HG03064 (cell line): Measurements from ENCODE around the gene SLC1A4.
"Not testable (repeated sequence)": the region's sequence is repeated elsewhere in the genome, so short reads cannot be mapped to it uniquely, and the experiment has no call there.

Source experiments
- ATAC-seq: cut with Tn5 transposase; IDR thresholded peaks from one replicate; pipeline ENCODE4 v1.9.1; 2021; ENCODE audit warnings: low read depth; ENCODE audit not compliant: unreplicated experiment

The SLC1A4 gene

DNA sequence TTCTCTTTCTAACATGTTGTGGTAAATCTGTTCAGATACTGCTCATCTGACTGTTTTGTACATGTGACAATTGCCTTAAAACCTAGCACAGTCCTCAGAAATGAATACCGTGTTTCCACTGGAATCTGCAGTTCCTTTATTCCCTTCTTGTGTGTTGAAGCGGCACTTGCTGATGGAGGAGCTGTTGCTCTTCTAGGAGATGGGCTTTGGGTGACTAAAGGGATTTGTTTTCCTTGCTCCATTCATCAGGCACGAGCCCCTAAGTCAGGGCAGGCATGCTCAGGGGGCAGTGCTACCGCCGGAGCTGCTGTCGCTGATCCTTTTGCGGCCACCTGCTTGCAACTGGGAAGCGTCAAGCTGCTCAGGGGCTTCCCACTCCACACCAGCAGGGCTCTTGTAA lies 34.5 kb downstream of the SLC1A4 start:
- ATAC-seq, result no peak

DNA sequence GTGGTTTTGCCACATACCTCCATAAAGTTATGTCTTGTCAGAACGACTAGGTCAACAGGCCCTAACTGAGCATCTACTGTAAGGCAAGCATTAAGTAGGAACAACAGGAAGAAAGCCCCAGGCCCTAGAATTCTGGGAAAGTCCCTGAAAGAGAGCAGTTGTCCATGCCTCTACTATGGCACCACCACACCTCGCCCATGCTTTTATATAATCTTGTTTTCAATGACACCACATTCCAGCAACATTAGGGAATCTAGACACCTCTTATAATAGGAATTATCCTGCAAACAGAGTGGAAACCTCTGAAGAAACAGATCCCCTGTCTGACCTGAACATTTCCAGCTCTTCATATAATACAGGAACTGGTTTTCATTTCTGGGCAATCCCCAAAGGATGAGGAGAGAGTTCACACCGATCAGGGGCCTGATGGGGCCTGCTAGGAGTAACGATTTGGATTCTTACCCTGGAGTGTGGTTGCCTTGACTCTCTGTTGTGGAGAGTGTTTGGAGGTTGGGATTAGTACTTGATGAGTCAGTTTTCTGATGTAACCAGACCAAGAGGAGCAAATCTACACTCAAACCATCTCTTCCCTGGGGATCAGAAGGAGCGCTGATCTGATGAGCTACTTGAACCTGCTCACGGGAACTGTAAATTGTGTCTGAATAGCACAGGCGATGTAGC lies 35.1 kb downstream of the SLC1A4 start:
- ATAC-seq, result no peak

DNA sequence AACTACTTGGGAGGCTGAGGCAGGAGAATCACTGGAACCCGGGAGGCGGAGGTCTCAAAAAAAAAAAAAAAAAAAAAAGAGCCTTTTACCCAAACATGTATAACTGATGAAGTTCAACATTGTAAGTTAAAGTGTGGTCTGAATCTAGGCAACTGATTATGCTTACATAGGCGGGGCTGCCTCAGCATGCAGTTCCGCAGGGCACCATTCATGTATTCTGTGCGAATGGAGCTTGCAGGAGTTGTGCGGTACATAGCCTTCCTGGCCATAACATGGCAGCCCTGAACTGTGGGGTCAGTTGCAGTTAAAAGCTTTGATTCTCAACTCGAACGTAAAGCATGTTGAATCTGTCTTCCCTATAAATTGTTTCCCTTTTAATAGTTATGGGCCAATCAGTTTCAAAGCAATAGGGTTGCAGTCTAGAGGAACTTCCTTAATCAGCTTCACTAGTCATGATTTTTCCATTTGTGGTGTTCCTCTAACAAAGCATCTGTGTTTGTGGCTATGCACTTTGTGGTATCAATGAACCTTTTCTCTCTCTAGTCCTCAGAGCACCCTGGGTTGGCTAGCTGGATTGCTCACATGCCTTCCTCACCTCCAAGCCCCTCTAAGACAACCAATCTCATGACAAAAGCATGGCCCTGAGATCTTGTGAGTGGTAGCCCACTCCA lies 36.4 kb downstream of the SLC1A4 start:
- no peak for ATAC-seq

DNA sequence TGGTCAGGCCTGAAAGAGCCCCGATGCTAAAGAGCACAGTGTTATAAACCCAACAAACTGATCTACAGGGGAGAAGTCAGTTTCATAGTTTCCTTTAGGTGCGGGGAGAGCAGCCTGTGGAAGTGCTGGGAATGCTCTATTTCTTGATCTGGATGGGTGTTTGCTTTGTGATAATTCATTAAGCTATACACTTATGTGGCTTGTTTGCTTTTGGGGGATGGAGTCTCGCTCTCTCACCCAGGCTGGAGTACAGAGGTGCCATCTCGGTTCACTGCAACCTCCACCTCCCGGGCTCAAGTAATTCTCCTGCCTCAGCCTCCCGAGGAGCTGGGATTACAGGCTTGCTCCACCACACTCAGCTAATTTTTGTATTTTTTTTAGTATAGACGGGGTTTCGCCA lies 37.0 kb downstream of the SLC1A4 start:
- ATAC-seq, result no peak

DNA sequence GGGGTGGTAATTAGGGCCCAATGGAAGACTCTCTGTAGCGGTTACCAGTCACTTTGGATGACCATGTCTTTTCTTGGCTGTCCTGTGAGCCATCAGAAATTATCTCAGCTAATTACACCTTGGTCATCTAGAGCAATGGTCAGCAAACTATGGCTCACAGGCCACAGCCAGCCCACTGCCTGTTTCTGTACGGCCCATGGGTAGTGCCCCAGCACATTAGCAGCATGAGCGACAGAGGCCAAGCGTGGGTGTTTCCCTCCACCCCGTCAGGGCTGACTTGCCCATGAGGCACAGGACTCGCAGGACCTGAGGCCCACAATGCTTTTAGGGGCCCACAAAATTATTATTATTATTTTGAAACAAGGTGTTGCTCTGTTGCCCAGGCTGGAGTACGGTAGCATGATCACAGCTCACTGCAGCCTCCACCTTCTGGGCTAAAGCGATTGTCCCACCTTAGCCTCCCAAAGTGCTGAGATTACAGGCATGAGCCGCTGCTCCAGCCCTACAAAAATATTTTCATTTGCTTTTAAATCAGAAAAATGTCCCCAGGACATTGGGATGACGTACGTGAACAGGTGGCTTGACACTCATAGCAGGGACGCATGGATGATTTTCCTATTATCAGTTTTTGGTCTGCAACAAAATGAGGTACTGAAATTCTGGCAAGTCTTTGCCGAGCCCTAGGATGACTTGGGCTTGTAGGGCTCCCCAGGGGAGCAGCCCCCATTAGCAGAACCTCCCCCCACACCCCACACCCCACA lies 37.7 kb downstream of the SLC1A4 start:
- no peak for ATAC-seq

DNA sequence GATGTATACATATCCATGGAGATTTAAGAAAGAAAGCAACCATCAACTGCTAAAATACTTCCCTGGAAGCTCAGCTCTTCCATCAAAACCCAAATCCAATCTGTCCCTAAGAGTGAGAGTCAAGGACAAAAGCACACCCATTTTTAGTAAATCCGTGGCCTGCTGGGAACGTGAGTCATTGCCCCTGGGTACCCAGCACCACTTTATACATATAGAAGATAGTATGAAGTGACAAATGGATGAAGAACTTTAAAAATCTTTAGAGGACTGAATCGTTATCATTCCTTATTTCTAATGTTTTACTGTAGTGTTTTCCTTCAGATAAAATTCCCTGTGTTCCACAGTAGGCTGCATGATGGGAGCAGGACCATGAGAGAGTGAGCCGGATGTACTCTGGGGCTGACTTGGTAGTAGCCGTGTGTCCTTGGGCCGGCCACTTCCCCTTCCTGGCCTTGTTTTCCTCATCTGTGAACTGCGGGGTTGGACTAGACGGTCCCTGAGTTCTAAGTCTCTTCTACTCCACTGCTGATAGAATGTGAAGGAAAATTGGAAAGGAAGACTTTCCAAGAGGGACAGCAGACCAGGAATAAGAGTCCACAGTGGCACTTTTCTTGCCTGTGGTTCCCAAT lies 38.5 kb downstream of the SLC1A4 start:
- no peak for ATAC-seq

DNA sequence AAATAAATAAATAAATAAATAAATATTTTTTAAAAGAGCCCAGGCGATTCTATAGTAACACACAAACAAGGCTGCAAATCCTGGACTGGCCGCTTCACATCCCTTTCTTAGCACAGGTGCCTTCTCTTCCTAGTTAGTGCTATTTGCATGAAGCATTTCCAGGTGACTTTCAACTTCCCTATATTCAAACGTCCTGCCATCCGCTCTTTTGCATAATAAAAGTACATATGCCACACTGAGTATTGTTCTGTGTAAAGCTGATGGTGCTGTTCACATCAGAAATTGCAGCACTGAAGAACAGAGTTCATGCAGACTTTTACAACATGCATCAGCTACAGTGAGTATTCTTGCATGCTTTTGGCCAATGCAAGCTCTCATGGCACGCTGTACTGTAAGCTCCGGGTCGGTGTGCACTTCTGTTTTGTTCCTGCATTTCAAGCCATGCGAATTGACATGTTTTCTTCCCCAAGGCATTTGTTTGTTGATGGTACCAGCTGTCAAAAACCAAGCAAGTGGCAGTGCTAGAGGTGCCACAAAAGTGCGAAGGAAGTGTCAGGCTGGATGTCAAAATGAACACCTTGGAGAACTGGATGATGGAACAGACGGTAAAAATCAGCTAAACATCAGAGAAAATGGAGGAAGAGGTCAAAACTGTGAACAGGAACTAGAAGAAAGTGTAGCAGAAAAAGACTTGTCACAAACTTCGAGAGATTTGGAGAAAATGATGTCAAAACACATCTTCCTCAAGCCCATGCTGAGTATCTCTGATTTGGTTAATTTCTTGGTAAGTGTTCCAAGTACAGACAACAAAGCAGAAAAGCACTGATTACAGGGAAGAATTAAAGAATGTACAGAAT lies 41.5 kb downstream of the SLC1A4 start:
- no peak for ATAC-seq

DNA sequence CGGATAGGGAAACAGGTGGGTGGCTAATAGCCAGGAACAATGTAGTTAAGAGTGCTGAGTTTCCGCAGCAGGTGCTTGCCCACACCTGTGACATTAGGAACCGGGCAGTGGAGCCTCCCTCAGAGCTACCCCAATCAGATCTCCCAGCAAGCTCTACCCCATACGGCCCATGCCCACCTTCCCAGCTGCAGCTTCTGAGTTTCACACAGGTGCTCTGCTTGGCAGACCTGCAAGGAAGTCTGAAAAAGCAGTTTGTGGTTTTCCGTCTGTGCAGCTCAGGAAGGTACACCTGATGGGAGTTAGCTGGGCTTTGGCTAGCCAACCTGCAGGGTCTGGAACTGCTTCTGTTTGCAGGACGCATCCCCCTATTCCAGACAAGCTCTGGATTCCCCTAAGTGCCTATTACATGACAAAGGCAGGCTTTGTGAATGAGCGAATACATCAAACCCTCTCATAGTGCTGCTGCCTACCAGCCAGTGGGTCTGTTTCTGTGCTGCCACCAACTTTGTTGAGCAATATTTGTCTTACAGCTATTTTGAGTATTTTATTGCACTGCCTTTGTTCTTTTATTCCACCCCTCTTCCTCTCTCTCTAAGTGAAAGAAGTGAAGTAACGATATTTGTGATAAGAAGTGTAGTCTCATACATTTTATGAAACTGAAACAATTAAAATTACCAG lies 42.3 kb downstream of the SLC1A4 start:
- ATAC-seq, result no peak

DNA sequence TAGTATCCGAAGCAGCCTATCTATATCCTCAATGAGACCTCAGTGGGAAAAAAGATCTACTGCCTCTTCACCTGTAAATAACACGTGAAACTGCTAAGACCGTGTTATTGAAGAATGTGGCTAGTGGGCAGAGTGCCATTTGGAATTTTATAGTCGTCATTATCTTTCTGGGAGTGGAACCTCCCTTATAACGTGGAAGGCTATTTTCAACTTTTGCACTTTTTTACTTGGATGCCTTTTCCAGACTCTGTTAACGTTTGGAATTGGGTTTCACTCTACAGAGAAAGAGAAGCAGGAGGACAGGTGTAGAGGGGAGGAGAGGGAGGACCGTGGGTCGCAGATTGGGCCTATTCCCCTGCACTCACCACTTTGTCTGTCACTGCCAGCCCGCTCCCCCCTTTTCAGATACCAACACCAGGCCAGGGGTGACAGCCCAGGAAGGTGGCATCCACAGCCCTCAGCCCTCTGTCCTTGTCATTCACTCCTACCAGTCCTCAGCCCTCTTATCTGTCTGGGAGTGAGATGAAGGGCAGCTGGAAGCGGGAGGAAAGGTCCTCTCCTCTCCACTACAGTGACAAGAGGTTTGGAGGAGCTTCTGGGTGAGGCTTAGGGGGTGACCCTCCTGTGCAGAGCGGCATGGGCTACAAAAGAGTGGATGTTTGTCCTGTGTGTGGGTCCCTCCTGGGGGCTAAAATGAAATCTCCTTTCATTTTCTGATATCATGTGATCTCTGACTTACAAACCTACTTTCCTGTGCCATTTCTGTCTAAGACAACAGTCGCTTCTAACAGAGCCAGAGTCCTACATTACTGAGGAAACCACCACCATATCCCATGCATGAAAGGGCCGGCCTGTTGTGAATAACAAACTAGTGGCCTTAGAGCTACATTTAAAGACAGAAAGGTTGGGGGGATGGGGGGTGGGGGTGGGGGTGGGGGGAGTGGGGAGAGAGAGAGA lies 43.1 kb downstream of the SLC1A4 start:
- ATAC-seq, result no peak

DNA sequence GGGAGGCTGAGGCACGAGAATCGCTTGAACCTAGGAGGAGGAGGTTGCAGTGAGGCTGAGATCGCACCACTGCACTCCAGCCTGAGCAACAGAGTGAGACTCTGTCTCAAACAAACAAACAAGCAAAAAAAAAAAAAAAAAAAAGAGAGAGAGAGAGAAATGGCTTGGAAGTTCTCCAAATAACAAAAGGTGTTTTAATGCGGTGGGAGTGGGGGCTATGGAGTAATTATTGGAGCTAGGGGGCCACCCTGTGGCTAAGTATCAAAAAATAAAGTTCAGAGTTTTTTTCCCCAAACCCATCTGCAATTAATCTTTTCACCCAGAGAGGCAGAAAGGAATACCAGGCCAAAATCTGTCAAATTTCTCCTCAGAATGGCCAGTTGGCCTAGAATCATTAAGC lies 44.0 kb downstream of the SLC1A4 start:
- ATAC-seq, result no peak

DNA sequence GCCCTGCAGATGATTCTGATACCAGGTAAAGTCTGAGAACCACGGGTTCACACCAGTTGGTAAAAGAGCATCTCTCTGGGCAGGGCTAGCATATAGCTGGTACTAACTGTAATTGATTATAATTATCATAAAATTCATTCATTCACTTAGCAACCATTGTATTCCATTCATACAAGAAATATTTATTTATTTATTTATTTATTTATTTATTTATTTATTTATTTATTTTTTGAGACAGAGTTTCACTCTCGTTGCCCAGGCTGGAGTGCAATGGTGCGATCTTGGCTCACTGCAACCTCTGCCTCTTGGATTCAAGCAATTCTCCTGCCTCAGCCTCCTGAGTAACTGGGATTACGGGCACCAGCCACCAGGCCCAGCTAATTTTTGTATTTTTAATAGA lies 44.5 kb downstream of the SLC1A4 start:
- not testable (repeated sequence) for ATAC-seq

DNA sequence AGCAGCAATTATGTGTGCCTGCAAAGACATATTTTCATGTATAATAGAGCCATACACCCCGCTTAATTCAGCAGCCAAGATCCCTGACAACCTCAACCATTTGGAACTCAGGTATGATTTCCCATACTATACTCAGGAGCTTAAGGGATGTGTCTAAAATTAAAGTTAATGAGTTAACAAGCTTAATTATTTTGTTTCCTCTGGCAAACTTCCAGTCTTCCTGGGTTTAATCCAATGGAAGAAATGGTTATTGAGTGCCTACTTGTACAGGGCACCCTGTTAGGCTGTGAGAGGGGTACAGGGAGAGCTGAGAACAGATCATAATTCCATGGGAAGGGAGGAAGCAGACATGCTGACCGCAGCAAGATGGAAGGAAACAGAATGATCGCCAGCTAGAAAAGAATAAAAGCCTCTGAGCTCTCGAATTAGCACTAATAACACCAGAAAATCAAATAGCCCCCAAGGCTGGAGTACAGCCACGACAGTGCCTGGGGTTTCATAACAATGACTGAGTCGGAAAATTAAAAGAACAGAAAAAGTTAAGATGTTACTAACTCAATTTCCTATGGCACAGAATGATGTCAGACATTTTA lies 46.2 kb downstream of the SLC1A4 start:
- ATAC-seq, result no peak

DNA sequence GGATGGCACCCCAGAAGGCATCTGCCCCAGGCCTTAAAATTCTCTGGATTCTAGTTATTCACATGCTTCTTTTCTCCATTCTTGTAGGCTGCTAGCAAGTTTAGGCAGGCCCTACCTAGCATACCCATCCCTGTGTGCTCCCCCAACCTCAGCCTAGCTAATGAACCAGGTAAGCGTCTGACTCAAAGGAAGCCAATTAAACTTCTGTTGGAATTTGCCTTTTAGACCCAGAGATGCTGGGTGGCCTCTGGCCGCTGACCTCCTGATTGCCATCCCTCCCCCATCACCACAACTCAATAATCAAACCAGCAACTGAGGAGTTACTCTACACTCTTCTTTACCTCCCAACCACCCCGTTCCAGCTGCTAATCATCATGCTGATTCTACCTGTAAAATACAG lies 48.0 kb downstream of the SLC1A4 start:
- ATAC-seq, result no peak

DNA sequence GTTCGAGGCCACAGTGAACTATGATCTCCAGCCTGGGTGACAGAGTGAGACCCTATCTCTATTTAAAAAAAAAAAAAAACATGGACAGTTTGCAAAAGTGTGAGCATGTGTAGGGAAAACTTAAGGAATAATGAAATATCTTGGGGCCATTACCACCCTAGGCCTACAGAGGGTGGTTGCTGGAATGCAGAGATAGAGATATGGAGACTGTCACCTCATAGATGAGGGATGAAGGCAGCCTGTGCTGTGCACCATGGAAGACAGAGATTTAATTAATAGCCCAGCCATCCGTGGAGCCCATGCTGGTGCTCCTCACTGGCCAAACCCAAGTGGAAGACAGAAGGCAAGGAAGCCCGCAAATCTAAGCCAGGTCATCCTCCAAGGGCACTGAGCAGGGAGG lies 50.4 kb downstream of the SLC1A4 start:
- ATAC-seq, result no peak

DNA sequence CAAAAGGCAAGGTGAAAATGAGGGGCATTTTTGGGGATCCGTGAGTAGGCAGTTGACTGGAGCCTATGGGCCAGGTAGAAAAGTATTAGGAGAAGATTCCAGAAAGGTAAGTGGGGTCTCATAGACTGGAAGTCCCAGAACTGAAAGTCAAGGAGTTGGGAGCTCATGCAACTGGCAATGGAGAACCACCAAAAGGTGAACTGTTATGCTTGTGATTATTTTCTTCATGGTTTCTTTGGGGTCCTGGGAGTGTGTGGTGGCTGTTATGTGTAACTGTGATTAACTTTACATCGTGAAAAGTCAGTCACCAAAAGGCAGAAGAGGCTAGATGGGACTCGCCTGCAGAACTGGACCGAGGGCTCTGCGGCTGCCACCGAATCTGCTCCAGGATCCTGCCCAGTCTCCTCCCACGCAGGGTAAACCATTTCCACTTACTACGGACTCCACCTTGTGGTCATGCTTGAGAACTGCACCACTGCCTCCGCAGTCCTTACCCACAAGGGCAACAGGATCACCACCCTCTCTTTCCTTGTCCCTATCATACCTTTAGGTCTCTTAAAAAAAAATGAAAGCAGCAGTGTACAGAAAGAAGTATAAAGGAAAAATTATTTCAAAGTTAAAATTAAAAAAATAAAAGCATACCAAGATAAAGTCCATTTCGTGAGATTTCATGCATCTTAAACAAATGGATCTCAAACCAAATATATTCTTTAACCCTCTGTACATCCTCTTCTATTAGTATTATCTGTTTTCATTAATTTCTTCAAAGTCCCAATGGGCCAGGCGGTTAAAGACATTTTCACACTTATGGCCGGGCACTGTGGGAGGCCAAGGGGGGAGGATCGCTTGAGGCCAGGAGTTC lies 51.4 kb downstream of the SLC1A4 start:
- no peak for ATAC-seq

DNA sequence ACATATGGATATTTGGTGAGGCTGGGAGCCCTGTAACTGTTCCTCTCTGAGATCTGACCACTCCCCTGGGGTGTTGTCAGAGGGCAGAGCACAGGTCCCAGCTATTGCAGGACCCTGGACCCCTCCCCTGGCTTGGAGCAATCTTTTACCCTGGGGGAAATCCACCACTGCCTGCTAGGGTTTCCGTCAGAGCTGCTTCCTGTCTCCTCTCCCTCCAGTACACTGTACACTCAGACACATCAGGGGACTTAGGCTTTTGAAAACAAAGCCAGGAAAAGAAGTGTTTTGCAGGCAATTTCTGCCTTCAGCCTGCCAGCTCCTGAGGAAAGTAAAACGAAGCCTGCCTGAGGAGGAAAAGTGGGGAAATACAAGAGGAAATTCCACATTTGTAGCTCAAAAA lies 53.8 kb downstream of the SLC1A4 start:
- no peak for ATAC-seq

DNA sequence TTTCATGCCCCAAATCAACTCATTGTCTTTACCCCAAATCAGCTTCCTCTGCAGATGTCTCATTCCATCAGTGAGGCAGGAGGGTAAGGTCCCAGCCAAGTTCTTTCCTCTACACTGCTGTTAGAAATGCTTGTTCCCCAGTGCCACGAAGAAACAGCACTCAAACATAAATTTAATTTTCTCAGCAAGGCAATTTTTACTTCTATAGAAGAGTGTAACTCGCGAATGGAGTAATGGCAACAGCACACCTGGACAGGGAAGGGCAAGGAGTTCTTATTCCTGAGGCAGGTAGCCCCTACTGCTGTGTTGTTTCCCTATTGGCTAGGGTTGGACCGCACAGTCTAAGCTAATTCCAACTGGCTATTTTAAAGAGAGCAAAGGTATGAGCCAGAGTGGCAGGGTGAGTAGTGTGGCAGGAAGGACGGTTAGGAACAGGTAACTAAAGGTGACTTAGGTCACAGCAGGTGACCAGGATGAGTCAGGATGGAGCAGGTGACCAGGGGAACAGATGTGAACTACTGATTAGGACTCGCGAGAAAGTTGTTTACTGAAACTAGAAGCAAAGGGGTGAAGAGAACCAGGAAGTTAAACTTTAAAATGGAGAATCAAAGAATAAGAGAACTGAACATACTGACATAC lies 55.0 kb downstream of the SLC1A4 start:
- no peak for ATAC-seq
